D341Med (cell line): ENCODE results near the gene JPH3.

ENCODE experiments used
- DNase-seq: peaks from one replicate; pipeline ENCODE4 v3.0.0; 2012; ENCODE audit warnings: low spot score

The JPH3 gene

DNA sequence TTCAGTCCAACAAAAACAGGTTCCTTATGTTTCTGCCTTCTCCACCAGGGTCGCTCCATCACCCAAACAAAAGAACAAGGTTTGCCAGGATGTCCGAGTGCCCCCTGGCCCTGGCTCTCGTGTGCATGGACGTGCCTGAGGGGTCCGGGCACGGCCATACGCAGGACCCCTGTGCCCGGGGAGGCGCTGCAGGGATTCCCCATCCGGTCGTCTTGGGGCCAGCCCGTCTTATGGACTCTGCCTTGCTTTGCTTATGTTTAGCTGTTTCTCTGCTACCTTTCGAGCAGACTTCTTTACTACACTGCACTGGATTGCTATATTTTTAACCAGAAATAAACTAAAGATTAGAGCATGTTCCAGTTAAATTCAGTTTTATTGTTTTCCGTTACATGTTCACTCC, 95.5 kb downstream of the JPH3 start:
- DNase-seq: no peak

DNA sequence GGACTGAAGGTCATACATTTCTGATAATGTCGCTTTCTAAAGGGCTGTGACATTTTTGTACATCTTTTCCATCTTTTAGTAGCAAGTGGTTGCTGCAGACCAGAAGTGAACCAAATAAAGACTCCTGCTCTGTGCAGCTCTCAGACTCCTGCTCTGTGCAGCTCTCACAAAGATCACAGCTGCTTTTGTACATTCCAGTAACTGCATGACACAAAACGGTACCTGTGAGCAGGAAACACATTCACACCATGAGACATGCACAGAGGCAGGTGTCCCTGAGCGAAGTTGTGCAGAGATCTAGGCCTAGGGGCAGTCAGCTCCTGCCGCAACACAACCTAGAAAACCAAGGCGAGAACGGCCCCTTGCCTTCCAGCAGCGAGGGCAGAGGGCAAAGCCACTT, 95.9 kb downstream of the JPH3 start:
- no peak for DNase-seq

DNA sequence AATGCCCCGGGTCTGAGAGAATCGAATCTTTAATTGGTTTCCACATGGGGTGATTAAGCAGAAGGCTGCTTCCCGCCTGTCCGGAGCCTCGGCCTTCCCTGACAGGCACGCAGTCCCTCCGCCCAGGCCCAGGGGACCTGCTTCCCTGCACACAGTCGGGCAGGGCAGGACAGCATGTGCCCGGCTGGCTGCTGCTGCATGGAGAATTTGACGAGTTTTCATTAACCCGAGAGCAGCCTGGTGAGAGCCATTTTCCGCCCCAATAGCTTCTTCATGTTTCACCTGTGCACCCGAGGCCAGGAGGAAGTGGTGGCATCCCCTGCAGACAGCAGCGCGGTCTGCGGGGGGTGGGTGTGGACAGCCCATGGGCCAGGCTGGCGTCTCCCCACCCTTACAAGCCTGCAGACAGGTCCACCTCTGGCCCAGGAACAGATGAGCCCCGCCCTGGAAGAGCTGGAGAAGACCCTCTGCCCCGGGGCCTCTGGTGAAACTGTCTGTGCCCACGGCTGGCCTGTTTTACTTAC, 96.4 kb downstream of the JPH3 start:
- DNase-seq: no peak

- DNase-seq: no peak
Measured at GRCh38 chr16:87700406-87701077, 98.2 kb downstream of the JPH3 start.

DNA sequence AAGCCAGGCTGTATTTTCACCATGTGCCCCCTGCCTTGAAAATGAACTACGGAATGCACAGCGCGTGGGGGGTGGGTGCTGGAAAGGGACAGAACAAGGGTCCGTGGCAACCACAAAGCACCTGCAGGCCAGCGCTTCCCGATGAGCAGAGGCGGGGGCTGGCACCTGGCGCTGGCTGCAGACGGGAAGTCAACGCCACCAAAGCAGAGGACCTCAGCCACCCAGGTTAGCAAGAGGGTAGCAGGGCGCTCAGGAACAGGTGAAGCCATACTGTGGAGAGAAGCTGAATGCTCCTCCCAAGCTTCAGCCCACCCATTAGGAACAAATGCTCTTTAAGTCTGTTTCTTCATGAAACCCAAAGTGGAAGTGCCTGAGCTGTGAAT, 98.8 kb downstream of the JPH3 start:
- no peak for DNase-seq

GRCh38 chr16:87701505-87701921, 99.2 kb downstream of the JPH3 start:
- no peak for DNase-seq

- DNase-seq: no peak
Measured at GRCh38 chr16:87702325-87702811, 100.1 kb downstream of the JPH3 start.

- no peak for DNase-seq
Measured at GRCh38 chr16:87703071-87703470, 100.8 kb downstream of the JPH3 start.

DNA sequence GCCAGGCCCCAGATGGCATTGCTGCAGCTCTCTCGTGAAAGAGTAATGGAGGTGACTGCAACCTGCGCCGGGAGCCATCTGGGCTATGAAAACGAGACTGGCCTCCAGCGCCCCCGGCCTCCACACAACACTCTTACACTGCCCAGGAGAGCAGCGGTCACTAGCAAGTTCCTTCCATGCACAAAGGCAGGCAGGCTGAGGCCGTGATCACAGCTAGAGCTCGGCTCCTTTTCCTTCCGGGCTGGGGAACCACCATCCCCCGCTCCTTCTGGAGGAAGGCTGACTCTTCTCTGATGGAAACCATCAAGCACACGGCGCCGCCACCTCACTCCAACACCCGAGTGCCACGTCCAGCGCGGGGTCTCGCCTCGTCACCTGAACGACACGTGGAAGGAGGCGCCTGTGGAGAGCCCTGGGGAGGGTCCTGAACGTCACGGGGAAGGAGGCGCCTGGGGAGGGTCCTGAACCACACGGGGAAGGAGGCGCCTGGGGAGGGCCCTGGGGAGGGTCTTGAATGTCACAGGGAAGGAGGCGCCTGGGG, 101.6 kb downstream of the JPH3 start:
- DNase-seq: no peak

DNA sequence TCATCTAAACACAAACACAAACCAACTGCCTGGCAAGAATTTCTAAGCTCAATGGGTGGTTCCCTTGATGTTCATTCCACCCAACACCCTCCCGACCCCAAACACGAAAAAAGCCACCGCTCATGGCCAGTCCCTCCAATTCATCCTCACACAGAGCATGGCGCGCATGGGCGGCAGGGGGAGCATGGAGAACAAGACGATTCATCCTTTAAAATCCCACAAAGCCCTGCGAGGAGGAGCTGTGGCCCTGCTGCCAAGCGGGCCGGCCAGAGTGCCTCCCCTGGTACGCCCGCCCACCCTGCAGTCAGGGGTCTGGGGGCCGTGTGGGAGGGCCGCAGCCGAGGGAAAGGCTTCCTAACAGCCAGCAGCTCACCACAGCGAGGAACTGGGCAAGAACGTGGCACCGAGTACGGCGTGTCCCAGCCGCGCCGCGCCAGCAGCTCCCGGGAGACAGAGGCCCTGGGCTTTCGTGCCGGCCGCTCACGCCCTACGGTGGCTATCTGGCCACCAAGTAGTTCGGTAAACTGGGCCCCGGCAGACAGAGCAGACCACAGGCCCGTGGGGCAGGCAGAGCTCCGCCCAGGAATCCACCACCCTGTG, 102.5 kb downstream of the JPH3 start:
- no peak for DNase-seq

DNA sequence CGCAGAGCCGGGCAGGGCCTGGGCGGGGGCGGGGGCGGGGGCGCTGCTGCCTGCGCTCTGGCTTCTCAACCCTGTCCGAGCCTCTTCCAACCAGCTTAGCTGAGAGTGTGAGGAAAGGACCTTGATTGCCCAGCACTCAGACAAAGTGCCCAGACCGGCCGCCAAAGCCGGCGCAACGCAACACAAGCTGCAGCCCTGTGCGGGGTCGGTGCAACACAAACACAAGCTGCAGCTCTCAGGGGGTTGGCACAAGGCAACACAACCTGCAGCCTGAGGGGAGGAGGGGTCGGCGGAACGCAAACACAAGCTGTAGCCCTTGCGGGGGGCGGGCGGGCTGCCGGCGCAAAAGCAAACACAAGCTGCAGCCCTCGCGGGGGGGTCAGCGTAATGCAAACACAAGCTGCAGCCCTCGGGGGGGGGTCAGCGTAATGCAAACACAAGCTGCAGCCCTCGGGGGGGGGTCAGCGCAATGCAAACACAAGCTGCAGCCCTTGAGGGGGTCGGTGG, 103.5 kb downstream of the JPH3 start:
- no peak for DNase-seq

GRCh38 chr16:87706278-87707000, 104.1 kb downstream of the JPH3 start:
- DNase-seq: no peak

- DNase-seq: no peak
Measured at GRCh38 chr16:87707097-87707496, 104.8 kb downstream of the JPH3 start.

DNA sequence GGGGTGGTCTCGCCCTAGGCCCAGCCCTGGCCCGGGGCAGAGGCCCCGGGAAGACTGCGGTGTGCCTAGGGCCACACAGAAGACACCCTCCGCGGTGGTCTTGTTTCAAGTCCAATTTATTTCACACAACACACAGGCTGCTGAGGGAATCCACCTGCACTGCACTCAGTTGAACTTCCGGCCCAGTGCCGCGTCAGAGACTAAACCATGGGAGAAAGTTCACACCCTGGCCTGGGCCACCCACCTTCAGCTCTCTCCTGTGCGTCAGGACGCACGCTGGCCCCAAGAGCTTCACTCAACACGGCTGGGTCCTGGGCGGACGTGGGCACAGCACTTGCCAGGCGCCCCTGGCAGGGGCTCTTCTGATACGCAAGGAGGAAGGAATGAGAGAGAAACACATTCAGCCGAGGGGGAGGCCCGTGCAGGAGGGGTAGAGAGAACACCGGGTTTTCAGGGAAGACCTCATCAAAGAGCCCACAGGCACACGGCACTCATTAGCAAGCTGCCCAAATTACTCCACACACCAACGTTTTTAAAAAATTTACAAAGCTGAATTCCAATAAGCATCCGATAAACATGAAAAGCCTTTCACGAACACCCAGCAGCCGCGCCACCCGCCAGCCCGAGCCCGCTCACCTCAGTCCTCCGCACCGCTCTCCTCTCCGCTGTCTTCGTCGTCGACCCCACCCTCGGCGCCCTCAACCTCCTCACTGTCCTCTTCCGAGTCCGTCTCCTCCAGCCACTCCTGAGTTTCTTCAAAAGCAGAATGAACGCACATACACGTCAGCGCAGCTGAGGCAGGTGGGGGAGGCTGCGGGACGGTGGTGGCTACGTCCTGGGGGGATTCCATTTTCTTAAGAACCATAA, 105.6 kb downstream of the JPH3 start:
- no peak for DNase-seq

DNA sequence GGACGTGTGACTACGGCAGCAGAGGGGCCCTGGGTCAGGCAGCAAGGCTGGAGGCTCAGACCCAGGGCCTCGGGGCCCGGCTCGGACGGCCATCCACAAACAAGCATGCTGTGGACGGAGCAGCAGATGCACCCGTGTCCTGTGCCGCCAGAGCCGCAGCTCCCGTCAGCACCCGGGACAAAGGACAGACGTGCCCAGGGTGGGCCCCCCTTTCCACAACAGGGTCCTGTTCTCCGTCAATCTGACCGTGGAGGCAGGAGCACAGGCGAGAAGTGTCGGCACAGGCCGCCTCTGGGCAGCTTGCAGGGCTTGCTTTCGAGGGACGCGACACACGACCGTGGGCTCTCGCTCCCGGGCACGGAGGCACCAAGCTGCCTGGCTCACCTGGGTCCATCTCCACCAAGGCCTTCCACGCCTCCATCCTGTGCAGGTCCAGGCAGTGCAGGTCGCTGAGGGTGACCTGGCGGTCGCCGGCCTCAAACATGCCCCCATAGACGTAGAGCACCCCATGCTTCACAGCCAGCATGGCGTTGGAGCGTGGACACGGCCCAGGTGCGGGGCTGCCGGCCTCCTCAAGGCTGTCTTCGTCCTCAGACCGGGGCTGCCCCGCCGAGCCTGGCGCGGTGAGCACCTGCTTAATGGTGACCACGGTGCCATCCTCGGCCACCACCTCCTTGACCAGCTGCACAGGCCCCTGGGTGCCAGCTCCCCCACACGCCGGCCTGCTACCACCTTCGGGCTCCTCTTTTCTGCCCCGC, 106.8 kb downstream of the JPH3 start:
- DNase-seq: no peak

GRCh38 chr16:87709677-87710076, 107.4 kb downstream of the JPH3 start:
- DNase-seq: no peak

GRCh38 chr16:87710887-87711286, 108.6 kb downstream of the JPH3 start:
- DNase-seq: no peak

GRCh38 chr16:87712184-87712762, 110.0 kb downstream of the JPH3 start:
- no peak for DNase-seq

DNA sequence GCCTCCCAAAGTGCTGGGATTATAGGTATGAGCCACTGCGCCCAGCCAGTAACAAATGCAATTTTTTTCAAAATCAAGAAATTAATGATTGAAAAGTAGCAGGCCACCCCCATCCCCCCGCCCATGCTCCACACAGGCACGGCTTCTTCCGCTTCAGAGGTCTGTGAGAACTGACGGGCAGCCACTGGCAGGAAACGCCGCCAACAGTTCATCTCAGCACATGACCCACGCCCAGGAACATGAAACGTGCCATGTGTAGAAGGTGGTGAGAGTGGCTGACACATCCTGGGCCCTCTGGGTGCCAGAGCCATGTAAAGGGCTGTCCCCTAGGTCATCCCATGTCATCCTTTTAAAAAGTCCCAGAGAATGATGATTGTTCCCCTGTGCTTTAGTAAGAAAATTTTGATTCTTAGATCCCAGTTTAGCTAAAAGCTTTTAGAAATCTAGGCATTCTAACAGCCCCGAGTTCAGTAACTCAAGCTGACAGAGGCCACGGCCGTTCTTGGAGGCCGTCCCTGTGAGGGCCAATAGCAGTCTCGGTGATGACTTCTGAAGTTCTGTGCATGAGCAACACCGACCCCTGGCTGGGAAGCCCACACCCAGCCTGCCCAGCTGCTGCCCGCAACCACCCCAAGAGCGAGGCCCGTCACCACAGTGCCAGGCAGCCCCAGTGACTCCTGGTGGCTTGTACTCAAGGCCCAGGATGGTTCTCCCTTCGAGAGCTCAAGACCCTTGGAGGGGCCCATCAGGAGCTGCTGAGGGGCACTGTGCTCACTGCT, 111.3 kb downstream of the JPH3 start:
- DNase-seq: no peak

DNA sequence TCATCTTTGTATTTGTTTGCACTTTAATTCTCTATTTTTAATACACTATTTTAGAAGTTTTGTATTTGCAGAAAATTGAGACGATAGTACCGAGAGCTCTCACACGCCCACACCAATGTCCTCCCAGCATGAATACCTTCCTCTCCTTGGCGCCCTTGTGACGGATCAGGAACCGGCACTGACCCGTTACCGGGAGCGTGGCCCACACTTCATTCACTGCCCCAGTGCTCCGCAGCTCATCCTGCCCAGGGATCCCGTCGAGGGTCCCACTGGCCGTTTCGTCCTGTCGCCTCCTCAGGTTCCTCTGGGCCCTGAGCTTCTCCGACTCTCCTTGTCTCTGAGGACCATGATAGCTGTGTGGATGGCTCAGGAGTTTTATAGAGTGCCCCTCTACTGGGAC, 112.9 kb downstream of the JPH3 start:
- no peak for DNase-seq
